PC-9 (cell line): Measurements from ENCODE around the gene POLR1G.

Experiments used
- EZH2 ChIP-seq: fragments of 200-600 bp; sonication (generic); IDR thresholded peaks from 2 replicates; pipeline ENCODE4 v1.8.0; 2017; ENCODE audit warnings: antibody characterized with exemption, low read depth
- TF ChIP-seq, protein P1 (sequence below): fragments of 200-600 bp; sonication (generic); conservative IDR thresholded peaks from 2 replicates; pipeline ENCODE4 v1.6.1; 2017; ENCODE audit warnings: mixed run types, antibody characterized with exemption, mild to moderate bottlenecking, moderate library complexity

DNA sequence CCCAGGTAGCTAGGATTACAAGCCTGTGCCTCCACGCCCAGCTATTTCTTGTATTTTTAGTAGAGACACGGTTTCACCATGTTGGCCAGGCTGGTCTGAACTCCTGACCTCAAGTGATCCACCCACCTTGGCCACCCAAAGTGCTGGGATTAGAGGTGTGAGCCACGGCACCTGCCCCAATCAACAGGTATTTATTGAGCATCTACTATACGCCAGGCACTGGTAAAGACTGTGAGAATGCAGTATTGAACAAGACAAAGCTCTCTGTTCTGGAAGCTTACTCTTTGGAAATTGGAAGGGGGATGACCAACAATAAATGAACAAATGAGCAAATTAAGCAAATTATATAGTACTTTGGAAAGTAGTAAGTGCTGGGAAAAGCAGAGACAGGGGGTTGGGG, 38.7 kb downstream of the POLR1G start:
- TF ChIP-seq, protein P1, sequence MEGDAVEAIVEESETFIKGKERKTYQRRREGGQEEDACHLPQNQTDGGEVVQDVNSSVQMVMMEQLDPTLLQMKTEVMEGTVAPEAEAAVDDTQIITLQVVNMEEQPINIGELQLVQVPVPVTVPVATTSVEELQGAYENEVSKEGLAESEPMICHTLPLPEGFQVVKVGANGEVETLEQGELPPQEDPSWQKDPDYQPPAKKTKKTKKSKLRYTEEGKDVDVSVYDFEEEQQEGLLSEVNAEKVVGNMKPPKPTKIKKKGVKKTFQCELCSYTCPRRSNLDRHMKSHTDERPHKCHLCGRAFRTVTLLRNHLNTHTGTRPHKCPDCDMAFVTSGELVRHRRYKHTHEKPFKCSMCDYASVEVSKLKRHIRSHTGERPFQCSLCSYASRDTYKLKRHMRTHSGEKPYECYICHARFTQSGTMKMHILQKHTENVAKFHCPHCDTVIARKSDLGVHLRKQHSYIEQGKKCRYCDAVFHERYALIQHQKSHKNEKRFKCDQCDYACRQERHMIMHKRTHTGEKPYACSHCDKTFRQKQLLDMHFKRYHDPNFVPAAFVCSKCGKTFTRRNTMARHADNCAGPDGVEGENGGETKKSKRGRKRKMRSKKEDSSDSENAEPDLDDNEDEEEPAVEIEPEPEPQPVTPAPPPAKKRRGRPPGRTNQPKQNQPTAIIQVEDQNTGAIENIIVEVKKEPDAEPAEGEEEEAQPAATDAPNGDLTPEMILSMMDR: no peak
- no peak for TF ChIP-seq EZH2
